Right ventricle myocardium inferior (tissue), 1 donor: ENCODE measurements around the gene VRK1. TPM values are rescaled to one million over a fixed set of nuclear protein-coding genes. Genes with fewer than 3 reads are reported as not detected.

Source experiments
- ATAC-seq: fragments of 200-7000 bp; cut with Tn5 transposase; one replicate; pipeline ENCODE4 v1.9.1; 2020; ENCODE audit warnings: mild to moderate bottlenecking, moderate library complexity
- DNase-seq: peaks from one replicate; pipeline ENCODE4 v3.0.0; 2021; ENCODE audit errors: missing footprints
- intact Hi-C: fragments of 100-400 bp; cut with DNase I; formaldehyde crosslinking; loops from one replicate; pipeline ENCODE4 v1.11.0; 2022
- total RNA-seq: library from RNA; stranded (reverse); fragmentation: NEBNext Ultra II Directional; extraction: Animal tissue kit (Norgen Biotek cat#: 25700); gene quantifications from one replicate; pipeline ENCODE4 v1.2.1, GENCODE V29; 2021
- donor health status: DM: no; HTN: yes; CAD: no; lungs with severe emphysema.

VRK1 gene
- total RNA-seq, 1 donor from 2014 or later = 6.2 TPM

DNA sequence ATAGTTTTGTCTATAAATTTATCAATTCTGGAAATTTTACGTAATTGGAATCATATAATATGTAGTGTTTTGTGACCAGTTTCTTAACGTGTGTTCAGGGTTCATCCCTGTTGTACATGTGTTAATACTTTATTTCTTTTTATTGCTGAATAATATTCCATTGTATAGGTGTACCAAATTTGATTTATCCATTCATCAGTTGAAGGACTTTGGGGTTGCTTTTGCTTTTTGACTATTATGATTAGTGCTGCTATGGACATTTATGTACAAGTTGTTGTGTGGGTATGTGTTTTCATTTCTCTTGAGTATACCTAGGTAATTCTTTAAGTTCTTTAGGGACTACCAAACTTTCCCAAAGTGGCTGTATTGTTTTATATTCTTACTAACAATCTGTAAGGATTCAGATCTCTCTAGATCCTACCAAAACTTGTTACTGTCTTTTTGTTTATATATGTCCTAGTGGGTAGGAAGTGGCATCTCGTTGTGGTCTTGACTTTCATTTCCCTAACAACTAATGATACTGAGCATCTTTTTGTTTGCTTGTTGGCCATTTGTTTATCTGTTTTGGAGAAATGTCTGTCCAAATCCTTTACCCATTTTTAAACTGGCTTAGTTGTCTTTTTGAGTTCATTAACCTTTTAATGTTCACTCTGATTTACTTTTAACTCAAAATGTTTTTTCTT is 14.9 kb downstream of the VRK1 start:
- ATAC-seq (no peak), DNase-seq (no peak)
- intact Hi-C loops = no loop called here

DNA sequence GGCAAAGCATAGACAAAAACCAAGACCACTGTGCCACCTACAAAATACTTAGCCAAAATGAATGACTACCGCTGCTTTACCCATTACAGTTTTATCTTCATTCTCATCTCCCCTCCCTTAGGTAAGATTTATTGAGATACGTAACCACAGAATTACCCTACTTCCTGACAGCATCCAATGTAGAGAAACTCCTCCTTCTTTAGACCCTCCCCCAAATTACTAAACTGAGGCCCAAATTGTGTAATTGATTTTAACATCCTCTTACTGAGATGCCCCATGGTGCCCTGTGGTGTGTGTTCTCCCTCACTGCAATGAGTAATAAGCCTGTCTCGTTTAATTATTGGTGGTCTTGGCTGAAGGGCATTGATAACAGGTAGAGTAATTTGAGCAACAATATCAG is 19.1 kb downstream of the VRK1 start:
- intact Hi-C loops = no loop called here
- no peak for ATAC-seq
- no peak for DNase-seq

DNA sequence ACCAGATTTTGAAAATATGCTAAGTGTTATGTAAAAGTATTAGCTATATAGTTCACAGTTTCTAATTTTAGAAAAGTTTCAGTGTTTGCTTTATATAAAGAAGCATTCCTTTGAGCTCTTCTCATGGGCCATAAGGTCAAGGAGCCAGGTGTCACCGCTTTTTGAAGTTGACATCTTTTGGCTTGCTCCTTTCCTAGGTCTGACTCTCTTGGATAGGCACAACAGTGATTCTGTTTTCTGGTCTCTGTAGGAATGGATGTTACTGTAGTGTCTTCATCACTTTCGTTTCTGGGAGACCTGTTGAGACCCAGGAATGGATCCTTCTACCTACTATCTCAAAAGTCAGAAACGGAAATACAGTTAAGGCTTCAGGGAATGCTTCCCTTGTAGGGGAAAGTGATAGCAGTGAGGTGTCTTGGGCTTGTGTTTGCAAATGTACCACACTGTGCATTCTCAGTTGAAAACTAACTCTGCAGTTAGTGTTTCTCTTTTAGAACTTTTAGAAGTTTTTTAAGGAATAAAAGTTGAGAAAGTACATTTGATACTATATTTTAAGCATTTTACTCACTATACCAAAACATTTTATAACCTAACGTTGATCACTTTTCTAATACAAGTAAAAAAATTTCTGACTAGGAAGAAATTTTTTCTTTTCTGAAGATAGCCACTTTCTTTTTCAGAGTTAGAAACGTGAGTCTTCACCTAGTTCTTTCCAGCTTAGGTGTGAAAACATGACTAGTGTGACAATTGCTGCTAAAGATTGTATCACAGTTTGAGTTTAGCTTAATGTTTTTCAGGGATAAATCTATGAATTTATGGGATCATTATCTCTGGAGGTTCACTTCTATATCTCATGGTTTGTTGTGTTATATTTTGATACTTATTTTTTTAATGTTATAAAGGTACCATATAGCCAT is 20.8 kb downstream of the VRK1 start:
- intact Hi-C loops = no loop called here
- DNase-seq (no peak), ATAC-seq (no peak)

DNA sequence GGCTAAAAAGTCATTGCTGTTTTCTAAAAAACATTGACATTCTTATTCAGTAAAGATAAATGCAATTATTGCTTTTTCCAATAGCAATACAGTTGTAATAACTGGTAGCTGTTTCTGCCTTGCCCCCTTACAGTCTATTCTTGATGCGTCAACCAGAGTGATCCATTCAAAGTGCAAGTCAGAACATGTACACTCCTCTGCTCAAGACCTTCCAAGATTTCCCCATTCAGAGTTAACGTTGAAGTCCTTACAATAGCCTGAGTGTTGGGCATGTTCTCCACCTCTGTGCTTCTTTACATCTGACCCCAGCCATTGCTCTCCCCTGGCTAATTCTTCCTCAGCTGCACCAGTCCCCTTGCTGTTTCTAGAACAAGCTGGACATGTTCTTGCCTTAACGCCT is 24.3 kb downstream of the VRK1 start:
- DNase-seq = no peak
- intact Hi-C loops = no loop called here
- ATAC-seq = no peak

DNA sequence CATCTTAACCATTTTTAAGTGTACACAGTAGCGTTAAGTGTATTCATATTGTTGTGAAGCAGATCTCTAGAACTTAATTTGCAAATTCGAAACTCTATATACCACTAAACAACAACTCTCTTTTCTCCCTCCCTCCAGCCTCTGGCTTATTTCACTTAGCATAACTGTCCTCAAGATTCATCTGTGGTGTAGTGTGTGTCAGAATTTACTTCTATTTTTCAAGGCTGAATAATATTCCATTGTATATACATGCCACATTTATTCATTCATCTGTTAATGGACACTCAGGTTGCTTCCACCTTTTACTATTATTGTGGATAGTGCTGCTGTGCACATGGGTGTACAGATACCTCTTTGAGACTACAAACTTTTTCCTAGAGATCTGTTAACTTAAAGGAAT is 26.5 kb downstream of the VRK1 start:
- intact Hi-C loops = no loop called here
- DNase-seq (no peak), ATAC-seq (no peak)

DNA sequence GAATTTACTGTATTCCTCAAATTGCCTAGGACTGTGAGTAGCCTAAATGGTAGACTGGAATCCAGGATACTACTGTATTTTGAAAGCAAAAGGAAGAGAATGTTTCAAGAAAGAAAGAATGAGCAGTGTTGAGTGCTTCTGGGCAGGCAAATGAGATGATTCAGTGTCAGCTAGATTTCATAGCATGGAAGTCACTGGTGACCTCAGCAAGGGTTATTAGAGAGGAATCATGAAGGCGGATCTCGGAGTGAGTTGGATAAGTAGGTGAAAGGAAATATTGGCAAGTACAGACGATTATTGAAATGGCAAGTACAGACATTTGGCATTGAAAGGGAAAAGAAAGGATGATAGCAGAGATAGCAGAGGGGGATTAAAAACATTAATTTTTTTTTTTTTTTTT is 27.1 kb downstream of the VRK1 start:
- no peak for ATAC-seq
- intact Hi-C loops = no loop called here

DNA sequence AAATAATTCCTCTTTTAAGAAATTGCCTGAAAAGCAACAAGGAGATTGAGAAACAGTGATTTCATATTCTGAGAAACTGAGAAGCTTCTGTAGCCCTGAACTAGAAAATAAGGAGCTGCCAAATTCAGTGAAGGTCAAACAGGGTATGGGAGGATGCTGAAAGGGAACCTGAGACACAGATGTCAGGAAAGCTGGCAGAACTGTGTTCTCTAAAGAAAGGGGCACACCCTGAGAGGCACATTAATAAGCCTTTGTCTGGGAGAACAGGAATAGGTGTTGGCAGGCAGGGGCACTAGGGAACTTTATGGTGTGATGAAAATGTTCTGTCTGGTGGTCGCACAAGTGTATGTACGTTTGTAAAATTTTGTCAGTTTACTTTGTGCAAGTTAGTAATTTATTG is 29.6 kb downstream of the VRK1 start:
- intact Hi-C loops = no loop called here
- ATAC-seq = no peak
- no peak for DNase-seq

More for the DNA sequence above, 27.1 kb downstream of the VRK1 start:
- no peak for DNase-seq

DNA sequence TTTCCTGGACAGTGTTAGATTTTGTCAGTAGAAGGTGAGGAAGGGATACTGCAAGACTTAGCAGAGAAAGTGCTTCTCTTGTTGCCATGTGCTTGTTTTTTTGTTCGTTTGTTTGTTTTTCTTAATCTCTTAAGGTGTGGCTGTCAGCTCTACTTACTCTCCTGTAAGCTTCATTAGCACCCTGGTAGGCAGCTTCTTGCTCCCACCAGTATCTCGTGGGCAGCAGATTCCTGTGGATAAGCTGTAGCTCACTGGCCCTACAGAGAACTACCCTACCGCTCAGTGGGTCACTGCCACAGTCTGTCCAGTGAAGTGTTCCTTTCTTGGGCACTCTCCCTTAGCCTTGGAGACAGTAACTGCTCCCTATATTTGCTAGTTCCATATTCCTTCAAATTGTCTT is 30.1 kb downstream of the VRK1 start:
- no peak for ATAC-seq
- no peak for DNase-seq
- intact Hi-C loops = no loop called here

DNA sequence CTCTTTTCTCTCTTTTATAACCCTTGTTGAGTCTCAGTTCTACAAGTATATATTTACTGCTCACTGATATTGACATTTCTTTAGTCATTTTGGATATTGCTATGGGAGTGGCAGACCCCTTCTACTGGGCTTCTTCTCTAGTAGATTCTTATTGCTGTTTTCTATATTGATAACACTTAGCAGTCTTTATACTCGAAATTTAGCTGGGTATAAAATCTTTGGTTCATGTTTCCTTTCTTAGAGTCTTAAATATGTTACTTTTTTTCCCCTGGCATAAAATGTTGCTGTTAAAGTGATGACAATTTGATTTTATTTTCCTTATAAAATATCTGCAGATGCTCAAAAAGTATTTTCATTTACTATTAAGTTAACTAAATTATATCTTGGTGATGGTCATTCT is 32.6 kb downstream of the VRK1 start:
- ATAC-seq (no peak), DNase-seq (no peak)
- intact Hi-C loops = no loop called here

DNA sequence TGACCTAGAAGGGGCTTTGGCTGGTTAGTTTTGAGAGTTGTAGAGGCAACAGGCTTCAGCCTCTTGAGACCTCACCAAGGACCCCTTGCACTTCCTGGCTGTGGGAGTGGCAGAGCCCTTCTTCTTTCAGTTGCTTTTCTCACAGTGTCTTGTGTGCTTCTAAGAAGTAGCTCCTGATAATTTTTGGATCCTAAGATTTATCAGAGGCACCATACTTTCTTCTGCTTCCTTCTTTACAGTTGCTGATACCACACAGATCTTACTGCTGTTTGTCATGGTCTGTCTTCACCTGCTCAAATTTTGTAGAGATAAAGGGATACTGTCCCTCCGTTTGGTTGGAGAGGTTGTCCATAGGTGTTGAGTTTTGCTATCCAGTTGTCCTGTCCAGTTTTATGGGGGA is 33.8 kb downstream of the VRK1 start:
- DNase-seq = no peak
- intact Hi-C loops = no loop called here

DNA sequence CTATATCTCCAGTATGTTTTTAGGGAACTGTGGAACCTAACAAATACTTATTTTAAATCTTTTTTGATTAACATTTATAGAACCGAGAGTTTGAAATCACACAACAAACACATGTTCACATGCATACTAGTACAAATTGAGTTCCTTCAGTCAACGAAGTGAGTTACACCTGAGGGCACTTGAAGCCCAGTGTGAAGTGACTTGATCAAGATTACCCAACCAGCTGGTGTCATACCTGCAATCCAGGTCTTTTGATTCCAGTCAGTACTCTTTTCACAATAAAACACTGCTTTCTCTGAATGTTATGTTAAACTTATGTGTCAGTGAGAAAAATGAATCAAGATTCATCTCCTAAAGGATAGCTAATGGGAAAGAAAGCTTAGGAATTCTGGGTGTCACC is 35.2 kb downstream of the VRK1 start:
- intact Hi-C loops = no loop called here
- ATAC-seq (no peak), DNase-seq (no peak)

More for the DNA sequence above, 33.8 kb downstream of the VRK1 start:
- ATAC-seq = no peak

DNA sequence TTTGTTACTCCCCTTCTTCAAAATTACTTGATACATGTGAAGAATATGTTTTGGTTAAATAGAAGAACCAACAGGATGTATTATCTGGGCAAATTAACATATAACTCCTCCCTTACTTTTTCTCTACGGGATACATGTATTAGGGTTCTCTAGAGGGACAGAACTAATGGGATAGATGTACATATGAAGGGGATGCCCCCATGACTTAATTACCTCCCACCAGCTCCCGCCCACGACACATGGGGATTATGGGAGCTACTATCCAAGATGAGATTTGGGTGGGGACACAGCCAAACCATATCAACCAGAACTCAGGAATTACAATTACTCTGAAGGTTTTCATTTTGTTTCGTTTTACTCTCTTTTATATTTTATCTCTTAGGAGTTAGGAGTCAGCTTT is 41.3 kb downstream of the VRK1 start:
- intact Hi-C loops = no loop called here
- ATAC-seq (no peak), DNase-seq (no peak)

DNA sequence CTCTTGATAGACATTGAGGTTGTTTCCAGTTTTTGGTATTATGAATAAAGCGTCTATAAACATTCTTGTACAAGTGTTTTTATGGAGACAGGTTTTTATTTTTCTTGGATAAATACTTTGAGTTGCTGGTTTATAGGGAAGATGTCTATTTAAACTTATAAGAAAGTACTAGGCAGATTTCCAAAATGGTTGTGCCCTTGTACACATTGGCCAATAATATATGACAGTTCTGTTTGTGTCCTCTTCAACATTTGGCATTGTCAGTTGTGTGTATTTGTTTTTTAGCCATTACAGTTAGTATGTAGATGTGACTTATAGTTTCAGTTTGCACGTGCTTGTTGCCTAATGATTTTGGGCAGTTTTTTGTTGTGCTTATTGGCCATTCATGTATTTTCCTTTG is 42.1 kb downstream of the VRK1 start:
- ATAC-seq = no peak

DNA sequence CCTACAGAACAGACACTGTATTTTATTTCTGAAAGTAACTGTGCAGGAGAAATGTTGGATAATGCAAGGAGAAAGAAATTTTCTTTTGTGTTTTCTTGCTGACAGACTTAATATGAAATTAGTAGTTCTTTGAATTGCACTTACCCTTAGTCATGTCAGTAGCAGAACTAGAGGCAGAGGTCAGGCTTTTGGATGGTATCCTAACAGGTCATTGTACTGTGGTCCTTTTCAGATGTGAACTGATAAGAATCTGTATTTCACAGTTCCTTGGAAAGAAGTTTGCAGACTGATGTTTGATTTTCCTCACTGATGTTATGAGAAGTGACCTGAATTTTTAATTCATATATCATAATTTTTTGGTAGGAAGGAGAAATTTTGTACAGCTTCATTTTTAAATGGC is 46.0 kb downstream of the VRK1 start:
- DNase-seq (no peak), ATAC-seq (no peak)
- intact Hi-C loops = no loop called here

More for the DNA sequence above, 42.1 kb downstream of the VRK1 start:
- intact Hi-C loops = no loop called here
- no peak for DNase-seq

DNA sequence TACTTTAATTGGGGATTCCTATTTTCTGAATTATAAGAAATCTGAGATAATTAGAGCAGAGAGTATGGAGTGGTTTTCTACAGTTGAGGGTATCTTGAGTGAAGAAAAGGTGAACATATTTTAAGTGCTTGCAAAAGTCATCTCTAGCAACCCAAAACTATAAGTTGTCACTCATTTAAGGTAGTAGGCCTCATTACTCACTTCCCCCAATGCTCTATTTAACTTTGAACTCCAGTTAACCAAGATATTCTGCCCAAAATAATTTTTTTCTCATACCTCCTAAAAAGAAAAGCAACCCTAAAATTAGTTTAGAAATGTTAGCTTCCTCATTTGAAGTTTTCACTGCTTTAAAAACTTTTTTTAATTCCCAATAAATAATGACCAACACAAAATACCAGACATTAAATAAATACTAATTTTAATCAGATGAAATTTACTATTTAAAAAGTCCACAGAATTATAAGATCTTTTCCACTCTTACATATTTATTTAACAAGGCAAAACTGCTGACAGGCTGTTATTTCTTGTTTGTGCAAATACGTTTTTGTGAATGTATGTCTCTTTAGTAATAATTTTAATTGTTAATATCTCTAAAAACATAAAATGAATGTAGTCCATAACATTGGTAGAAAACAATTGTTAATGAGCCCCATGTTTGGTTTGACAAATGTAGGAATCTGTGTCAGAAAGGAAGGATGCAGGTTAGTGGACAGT is 47.8 kb downstream of the VRK1 start:
- DNase-seq = no peak
- no peak for ATAC-seq
- intact Hi-C loops = no loop called here

DNA sequence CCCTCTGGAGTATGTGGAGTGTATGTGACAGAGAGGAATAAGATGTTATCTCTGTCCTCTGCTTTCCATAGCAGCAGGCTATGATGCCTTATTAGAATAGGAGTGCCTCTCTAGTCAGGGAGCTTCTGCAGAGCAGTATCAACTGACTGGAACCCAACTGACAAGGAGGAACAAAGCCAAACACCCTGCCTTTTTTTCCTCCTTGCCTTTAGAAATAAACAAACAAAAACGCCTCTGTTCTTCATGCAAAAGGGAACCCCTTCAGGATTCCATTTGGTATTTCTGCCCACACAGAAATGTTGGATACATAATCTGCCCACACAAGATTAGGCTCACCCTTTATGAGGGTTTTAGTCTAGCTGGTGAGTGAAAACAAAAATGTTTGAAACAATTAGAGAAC is 50.3 kb downstream of the VRK1 start:
- intact Hi-C loops = no loop called here
- no peak for ATAC-seq

DNA sequence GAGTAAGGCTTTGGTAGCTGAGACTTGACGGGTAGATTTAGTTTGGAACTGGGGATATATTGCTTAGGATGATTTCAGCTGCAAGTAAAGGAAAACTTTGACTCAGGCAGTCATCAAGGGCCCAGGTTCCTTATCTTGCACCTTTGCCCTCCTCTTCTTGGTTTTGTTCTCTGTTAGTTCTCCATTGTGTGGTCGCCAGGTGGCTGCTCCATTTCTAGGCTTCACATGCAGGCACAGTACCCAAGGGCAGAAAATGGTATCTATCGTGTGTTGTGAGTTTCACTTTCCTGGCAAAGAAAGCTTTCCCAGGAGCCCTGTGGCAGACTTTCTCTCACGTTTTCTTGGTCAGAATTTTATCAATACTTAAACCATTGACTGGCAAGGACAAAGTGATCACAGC is 50.8 kb downstream of the VRK1 start:
- DNase-seq (no peak), ATAC-seq (no peak)
- intact Hi-C loops = no loop called here

More for the DNA sequence above, 50.3 kb downstream of the VRK1 start:
- no peak for DNase-seq

DNA sequence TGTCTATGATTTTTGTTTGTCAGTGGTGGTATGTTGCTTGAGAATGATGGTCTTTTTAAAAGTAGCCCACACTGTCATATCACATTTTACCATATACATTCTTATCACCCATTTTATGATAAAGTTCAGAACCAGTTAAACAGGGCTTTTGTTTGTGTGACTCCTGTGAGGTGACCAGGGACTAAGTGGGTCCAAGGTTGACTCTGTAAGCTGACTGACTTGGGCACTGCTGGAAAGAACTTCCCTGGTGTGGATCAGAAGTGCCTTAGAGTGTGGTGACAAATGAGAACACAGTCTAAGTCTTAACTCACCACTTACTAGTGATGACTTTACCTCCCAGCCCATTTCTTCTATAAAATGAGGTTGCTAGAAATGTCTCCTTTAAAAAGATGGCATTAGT is 52.6 kb downstream of the VRK1 start:
- intact Hi-C loops = loop anchor here (10.0 kb wide), 1 partner anchor 275 kb away; no protein-coding TSS in a partner anchor
- ATAC-seq (no peak), DNase-seq (no peak)

DNA sequence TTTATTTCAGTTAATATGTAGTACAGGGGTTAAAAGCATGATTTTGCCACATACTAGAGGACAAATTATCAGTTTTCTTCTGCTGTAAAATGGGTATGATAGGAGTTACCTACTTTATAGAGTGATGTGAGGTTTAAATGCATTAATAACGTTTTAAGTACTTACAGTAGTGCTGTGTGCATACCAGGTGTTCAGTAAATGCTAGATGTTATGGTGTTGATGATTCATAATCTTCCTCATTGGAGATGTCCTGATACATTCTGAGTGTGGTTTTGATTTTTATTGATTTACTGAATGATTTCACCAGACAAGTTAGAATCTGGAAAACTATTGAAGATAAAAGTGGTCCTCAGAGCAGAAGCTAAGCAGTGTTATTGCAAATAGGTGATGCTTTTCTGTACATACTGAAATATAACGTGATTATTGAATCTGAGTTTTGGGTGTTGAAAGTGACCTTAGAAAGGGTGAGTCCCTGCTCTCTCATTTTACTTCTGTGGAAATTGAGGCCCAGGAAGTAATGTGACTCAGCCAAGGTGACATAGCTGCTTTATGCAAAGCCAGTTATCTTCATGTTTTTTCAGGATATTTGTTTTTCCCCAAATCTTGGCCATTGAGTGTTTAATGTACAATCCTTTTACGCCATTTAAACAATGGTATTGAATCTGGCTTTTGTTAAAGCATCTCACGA is 54.7 kb downstream of the VRK1 start:
- ATAC-seq (no peak), DNase-seq (no peak)
- intact Hi-C loops = loop anchor here (10.0 kb wide), 1 partner anchor 277 kb away; no protein-coding TSS in a partner anchor
